HG02852 (cell line): ENCODE results near the gene GLIPR1.
A peak's percentile ranks its signal among the peaks of the same experiment; 100 is the strongest.
"Not testable (repeated sequence)": the region's sequence is repeated elsewhere in the genome, so short reads cannot be mapped to it uniquely, and the experiment has no call there.

Source experiments
- ATAC-seq: cut with Tn5 transposase; IDR thresholded peaks from one replicate; pipeline ENCODE4 v1.9.1; 2021; ENCODE audit warnings: mild to moderate bottlenecking, moderate library complexity; ENCODE audit not compliant: unreplicated experiment

The GLIPR1 gene

GRCh38 chr12:75480469-75480949 lies at the start of gene GLIPR1:
Gene GLIPR1 (plus strand): TSS chr12:75480755. CDS start chr12:75480881, 126 bp downstream.
- peak; percentile 89 for ATAC-seq

- ATAC-seq: no peak
Observed at GRCh38 chr12:75432924-75433323, 47.6 kb upstream of the GLIPR1 start.

- peak; percentile 75 for ATAC-seq
Observed at GRCh38 chr12:75437564-75437963, 43.0 kb upstream of the GLIPR1 start.

DNA sequence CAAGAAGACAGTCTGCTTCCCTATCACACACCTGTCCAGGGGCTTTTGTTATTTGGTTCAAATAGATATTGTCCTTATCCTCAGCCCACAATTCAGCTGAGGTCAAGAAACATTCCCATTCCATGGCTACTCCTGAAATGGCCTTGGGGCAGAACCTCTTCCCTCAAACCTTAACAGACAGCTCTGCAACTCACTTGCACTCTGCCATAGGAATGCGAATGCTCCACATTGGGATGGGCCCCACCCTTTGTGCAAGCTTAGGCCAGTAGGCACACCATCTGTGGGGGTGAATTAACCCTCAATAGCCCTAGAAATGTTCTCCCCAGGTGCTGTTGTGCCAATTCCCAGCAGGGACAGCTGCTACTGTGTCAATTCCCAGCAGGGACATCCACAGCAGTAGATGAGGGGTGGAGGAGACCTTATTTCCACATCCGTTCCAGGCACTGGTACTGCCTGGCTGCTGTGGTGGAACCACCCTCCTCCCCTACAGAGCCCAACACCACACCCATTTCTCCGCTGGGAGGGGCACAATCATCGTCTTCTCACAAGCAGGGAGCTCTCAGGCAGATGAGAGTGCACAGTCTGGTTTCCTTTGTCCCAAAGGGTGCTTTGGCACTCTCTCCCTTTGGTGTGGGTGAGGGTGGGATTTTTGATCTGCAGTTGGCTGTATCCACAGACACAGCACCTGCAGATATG lies 42.3 kb upstream of the GLIPR1 start:
- ATAC-seq: no peak

DNA sequence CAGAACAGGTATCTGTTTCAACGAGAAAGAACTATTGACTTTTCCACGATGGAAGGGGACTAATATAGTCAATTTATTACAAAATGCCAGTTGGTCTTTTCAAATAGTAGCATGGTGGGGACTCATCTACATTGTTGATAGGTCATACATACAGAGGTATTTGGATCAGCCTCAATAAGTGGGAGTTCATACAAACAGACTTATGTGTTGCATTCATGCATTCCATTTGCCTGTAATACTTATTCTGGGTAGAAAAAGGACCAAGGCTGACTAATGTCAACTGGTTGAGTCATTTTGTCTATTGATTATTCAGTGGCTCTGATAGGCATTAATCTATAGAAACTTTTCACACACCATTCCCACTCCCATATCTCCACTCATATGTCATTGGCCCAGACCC lies 41.5 kb upstream of the GLIPR1 start:
- ATAC-seq: no peak

GRCh38 chr12:75439930-75440329 lies 40.6 kb upstream of the GLIPR1 start:
- ATAC-seq: no peak

DNA sequence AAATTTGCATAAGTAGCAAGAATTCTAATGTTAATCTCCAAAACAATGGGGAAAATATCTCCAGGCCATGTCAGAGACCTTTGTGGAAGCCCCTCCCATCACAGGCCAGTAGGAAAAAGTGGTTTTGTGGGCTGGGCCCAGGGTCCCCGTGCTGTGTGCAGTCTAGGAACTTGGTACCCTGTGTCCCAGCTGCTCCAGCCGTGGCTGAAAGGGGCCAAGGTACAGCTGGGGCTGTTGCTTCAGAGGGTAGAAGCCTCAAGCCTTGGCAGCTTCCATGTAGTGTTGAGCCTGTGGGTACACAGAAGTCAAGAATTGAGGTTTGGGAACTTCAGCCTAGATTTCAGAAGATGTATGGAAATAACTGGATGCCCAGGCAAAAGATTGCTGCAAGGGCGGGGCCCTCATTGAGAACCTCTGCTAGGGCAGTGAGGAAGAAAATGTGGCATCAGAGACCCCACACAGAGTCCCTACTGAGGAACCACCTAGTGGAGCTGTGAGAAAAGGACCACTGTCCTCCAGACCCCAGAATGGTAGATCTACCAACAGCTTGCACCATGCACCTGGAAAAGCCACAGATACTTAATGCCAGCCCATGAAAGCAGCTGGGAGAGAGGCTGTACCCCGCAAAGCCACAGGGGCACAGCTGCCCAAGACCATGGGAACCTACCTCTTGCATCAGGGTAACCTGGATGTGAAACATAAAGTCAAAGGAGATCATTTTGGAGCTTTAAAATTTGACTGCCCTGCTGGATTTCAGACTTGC lies 38.7 kb upstream of the GLIPR1 start:
- ATAC-seq: not testable (repeated sequence)

DNA sequence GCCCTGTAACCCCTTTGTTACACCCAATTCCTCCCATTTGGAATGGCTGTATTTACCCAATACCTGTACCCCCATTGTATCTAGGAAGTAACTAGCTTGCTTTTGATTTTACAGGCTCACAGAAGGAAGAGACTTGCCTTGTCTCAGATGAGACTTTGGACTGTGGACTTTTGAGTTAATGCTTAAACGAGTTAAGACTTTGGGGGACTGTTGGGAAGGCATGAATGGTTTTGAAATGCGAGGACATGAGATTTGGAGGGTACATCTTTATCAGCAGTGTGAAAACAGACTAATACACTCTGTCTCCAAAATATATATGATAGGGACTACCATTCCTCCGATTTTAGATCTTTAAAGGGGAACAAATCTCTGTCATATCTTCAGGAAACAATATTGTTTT lies 38.1 kb upstream of the GLIPR1 start:
- not testable (repeated sequence) for ATAC-seq

DNA sequence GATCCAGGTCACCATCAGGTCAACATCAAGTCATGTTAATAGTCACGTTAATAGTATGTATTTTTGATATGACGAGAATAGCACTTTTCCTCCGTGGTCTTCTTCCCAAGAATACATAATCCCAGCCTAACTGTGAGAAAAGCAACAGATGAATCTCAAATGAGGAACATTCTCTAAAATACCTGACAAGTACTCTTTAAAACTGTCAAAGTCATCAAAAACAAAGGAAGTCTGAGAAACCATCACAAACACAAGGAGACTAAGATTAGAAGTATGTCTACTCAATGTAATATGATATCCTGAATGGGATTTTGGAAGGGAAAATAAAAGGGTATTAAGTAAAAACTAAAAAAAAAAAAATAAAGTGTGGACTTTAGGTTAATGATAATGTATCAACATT lies 36.8 kb upstream of the GLIPR1 start:
- no peak for ATAC-seq

DNA sequence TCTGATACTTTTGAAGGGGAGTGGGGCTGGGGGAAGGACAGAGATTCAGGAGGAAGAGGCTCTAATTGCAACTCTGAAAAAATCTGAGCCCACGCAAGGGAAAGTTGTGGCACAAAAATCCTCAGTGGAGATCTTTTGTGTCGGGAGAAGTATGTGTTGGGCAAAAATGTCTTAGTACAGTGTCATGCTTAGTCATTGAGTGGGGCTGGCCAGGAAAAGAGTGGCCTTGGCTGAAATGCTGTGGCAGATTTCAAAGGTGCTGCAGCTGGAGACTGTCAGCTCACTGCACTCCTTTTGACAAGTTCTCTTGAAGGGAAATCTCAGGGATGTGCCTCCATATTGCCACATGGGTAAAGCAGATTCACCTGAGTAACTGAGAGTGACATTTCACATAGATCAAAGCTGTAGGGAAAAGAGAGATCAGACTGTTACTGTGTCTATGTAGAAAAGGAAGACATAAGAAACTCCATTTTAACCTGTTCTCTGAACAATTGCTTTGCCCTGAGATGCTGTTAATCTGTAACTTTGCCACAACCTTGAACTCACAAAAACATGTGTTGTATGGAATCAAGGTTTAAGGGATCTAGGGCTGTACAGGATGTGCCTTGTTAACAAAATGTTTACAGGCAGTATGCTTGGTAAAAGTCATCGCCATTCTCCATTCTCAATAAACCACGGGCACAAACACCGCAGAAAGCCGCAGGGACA lies 36.0 kb upstream of the GLIPR1 start:
- no peak for ATAC-seq

DNA sequence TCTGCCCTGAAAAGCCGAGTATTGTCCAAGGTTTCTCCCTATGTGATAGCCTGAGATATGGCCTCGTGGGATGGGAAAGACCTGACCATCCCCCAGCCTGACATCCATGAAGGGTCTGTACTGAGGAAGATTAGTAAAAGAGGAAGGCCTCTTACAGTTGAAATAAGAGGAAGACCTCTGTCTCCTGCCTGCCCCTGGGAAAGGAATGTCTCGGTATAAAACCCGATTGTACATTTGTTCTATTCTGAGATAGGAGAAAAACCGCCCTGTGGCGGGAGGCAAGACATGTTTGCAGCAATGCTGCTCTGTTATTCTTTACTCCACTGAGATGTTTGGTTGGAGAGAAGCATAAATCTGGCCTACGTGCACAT lies 35.4 kb upstream of the GLIPR1 start:
- ATAC-seq: not testable (repeated sequence)

- no peak for ATAC-seq
Observed at GRCh38 chr12:75446857-75447256, 33.7 kb upstream of the GLIPR1 start.

- ATAC-seq: no peak
Observed at GRCh38 chr12:75447691-75448393, 32.7 kb upstream of the GLIPR1 start.

GRCh38 chr12:75452675-75453330 lies 27.8 kb upstream of the GLIPR1 start:
- ATAC-seq: no peak

DNA sequence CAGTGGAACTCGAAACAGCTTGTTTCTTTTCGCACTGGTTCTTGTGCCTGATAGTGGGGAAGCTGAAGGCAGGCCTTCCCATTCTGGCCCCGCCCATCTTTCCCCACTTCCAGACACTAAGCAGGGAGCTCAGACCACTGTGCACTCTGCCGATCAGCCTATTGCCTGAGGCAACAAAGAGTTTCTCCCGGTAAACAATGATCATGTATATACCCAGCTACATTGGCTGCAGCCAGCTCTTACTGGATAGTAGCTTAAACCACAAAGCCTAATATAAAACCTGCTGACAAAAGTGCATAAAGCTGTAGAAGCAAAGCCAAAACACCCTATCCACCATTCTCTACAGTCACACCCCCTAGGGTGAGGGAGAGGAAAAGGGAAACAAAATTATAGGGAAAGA lies 24.7 kb upstream of the GLIPR1 start:
- ATAC-seq: no peak

DNA sequence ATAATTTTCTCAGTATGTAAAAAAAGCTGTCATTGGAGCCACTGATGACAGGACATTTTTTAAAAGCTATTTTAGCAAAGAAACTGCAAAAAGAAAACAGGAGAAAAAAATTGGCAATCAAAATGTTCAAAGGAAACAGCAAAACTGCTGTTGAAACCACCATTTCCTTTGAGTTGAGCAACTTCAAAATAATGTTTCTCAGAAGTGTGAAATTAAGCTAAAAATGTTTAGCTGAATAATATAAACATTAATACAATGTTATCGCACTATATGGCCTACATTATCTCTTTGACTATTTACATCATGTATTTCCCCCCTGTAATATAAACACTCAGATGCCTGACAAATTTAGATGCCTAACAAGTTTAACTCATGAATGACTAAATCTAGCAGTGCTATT lies 23.4 kb upstream of the GLIPR1 start:
- no peak for ATAC-seq

GRCh38 chr12:75457866-75458265 lies 22.7 kb upstream of the GLIPR1 start:
- not testable (repeated sequence) for ATAC-seq

DNA sequence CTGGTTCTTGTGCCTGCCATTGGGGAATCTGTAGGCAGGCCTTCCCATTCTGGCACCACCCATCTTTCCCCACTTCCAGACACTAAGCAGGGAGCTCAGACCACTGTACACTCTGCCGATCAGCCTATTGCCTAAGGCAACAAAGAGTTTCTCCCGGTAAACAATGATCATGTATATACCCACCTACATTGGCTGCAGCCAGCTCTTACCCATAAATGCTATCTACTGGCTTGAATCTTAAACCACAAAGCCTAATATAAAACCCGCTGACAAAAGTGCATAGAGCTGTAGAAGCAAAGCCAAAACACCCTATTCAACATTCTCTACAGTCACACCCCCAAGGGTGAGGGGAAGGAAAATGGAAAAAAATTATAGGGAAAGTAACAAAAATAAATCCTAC lies 20.8 kb upstream of the GLIPR1 start:
- ATAC-seq: no peak

DNA sequence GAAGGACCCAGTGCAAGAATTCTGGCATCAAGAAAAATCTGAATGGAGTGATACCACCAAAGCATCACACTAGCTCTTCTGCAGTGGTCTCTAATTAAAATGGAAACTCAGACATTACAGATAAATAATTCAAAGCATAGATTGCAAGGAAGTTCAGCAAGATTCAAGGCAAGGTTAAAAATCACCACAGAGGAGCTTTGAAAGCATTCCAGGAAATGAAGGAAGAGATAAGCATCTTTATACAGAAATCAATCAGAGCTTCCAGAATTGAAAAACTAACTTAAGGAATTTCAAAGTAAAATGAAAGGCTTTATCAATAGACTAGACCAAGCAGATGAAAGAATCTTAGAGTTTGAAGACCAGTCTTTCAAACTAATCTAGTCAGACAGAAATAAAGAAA lies 20.4 kb upstream of the GLIPR1 start:
- ATAC-seq: no peak
